ENCODE results near the gene KYNU.

DNA sequence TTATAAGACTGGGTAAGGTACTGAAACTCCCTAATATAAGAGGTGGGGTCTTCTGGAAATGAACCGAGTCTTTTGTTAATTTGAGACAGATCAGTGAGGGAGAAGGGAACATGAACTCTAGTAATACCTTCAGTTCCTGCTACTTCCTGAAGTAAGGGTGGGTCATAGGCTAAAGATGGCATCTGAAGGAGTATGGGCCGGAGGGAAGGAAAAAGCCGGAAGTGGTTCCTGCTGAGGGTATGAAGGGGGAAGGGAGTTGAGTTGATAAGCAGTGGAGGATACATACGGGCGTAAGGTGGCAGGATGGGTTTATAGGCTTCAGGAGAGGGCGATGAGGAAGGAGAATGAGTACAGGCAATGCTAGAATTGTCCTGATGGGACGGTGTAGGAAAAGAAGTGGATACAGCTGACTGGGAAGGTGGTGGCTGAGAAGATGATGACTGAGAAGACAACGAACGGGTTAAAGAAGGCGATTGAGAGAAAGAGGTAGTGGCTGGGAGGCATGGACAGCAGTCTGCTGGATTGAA, 58.2 kb downstream of the KYNU start:
- TF ChIP-seq POLR2A (IDR thresholded peaks at IDR 0.05), result no peak
- TF ChIP-seq POLR2AphosphoS5 (IDR thresholded peaks at IDR 0.05), result no peak
- TF ChIP-seq, protein P1, sequence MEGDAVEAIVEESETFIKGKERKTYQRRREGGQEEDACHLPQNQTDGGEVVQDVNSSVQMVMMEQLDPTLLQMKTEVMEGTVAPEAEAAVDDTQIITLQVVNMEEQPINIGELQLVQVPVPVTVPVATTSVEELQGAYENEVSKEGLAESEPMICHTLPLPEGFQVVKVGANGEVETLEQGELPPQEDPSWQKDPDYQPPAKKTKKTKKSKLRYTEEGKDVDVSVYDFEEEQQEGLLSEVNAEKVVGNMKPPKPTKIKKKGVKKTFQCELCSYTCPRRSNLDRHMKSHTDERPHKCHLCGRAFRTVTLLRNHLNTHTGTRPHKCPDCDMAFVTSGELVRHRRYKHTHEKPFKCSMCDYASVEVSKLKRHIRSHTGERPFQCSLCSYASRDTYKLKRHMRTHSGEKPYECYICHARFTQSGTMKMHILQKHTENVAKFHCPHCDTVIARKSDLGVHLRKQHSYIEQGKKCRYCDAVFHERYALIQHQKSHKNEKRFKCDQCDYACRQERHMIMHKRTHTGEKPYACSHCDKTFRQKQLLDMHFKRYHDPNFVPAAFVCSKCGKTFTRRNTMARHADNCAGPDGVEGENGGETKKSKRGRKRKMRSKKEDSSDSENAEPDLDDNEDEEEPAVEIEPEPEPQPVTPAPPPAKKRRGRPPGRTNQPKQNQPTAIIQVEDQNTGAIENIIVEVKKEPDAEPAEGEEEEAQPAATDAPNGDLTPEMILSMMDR (IDR thresholded peaks at IDR 0.05), result no peak
- no peak for TF ChIP-seq EP300 (IDR thresholded peaks at IDR 0.05)
